Body of pancreas (tissue), 4 donors: ENCODE data around the gene AOAH.

Source experiments
- CTCF ChIP-seq, 7 experiments: fragments of 450-650 bp in 4 of 7; fragments of 200-600 bp in 3 of 7; sonication (generic) in 3 of 7; IDR thresholded peaks; one replicate each; pipeline ENCODE4 v1.5.1; 2016 to 2019; ENCODE audit warnings: antibody characterized with exemption in 7 of 7
- POLR2A ChIP-seq, 3 donors: fragments of 450-650 bp; IDR thresholded peaks; one replicate each; pipeline ENCODE4 v1.6.1; 2016; ENCODE audit warnings: antibody characterized with exemption in 3 of 3, mild to moderate bottlenecking in 2 of 3

DNA sequence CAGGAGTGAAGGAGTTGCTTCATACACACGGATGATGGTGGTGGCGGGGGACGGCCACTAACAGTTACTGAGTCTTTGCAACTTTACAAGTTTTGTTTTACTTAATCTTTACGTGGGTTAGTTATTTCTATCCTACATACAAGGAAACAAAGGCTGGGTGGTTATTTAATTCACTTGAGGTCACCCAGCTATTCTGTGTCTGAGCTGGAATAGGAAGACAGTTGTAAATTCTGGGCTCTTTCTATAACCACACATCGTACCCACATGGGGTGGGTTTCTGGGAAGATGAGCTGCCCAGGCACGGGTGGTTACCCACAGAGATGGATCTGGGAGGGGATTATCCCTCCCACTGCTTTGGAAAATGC lies 196.8 kb downstream of the AOAH start:
- TF ChIP-seq CTCF (IDR thresholded peaks at IDR 0.05) (no peak), POLR2A (IDR thresholded peaks at IDR 0.05) (no peak)
